KMS-11 (cell line): Measurements from ENCODE around the gene KLK7.

Experiments
- H2AFZ ChIP-seq: fragments of 200-600 bp; sonication (generic); 2 replicates; pipeline ENCODE4 v1.6.1; 2016; ENCODE audit warnings: antibody characterized with exemption, mixed run types, low read depth
- H3K27ac ChIP-seq: fragments of 200-600 bp; sonication (generic); 2 replicates; pipeline ENCODE4 v1.6.1; 2016; ENCODE audit warnings: mild to moderate bottlenecking, mixed run types
- H3K27me3 ChIP-seq: fragments of 200-600 bp; sonication (generic); 2 replicates; pipeline ENCODE4 v1.6.1; 2017; ENCODE audit warnings: mild to moderate bottlenecking, low read depth, mixed run types, moderate library complexity; ENCODE audit not compliant: insufficient read depth
- H3K36me3 ChIP-seq: fragments of 200-600 bp; sonication (generic); 2 replicates; pipeline ENCODE4 v1.6.1; 2017; ENCODE audit warnings: mild to moderate bottlenecking, mixed run types; ENCODE audit not compliant: insufficient read depth
- H3K4me1 ChIP-seq: fragments of 200-600 bp; sonication (generic); 2 replicates; pipeline ENCODE4 v1.6.1; 2016; ENCODE audit warnings: mild to moderate bottlenecking, low read depth, mixed run types; ENCODE audit not compliant: poor library complexity, severe bottlenecking
- H3K4me2 ChIP-seq: fragments of 200-600 bp; sonication (generic); 2 replicates; pipeline ENCODE4 v1.7.0; 2016; ENCODE audit warnings: mild to moderate bottlenecking, mixed run types
- H3K4me3 ChIP-seq: fragments of 200-600 bp; sonication (generic); IDR thresholded peaks from 2 replicates; pipeline ENCODE4 v1.6.1; 2017; ENCODE audit warnings: low read depth, low read length, mixed read lengths; ENCODE audit not compliant: insufficient read depth
- H3K79me2 ChIP-seq: fragments of 200-600 bp; sonication (generic); 2 replicates; pipeline ENCODE4 v1.6.1; 2016; ENCODE audit warnings: low read depth, mixed run types; ENCODE audit not compliant: insufficient read depth
- H3K9ac ChIP-seq: fragments of 200-600 bp; sonication (generic); 2 replicates; pipeline ENCODE4 v1.6.1; 2016; ENCODE audit warnings: mild to moderate bottlenecking, mixed run types
- H4K20me1 ChIP-seq: fragments of 200-600 bp; sonication (generic); 2 replicates; pipeline ENCODE4 v1.6.1; 2016; ENCODE audit warnings: mild to moderate bottlenecking, mixed run types; ENCODE audit not compliant: insufficient read depth
- TF ChIP-seq, protein P1 (sequence below): fragments of 200-600 bp; sonication (generic); conservative IDR thresholded peaks from 2 replicates; pipeline ENCODE4 v1.6.1; 2017; ENCODE audit warnings: low read depth, mild to moderate bottlenecking, antibody characterized with exemption, low read length, moderate library complexity, mixed read lengths

The KLK7 gene

DNA sequence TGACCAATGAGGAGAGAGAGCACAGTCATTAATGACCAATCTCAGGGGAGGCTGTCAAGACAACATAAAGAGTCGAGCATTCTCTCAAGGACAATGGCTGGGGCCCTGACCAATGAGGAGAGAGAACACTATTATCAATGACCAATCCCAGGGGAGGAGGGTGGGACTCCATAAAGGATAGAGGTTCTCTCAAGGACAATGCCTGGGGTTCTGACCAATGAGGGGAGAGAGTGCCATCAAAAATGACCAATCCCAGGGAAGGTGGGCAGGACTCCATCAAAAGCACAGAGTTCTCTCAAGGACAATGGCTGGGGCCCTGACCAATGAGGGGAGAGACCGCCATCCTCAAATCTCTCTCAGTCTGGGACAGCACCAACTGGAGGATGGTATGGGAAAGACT lies 46.0 kb upstream of the KLK7 start:
- no peak overlapping the region for H3K4me3 ChIP-seq
- H3K9ac ChIP-seq: no peak overlapping the region
- H3K27me3 ChIP-seq: no peaks in the 10 kb centered on the region
- no peaks in the 10 kb centered on the region for H4K20me1 ChIP-seq
- H3K79me2 ChIP-seq: no peaks in the 10 kb centered on the region
- H2AFZ ChIP-seq: no peak overlapping the region
- H3K4me2 ChIP-seq: no peak overlapping the region
- H3K4me1 ChIP-seq: no peaks in the 10 kb centered on the region
- H3K36me3 ChIP-seq: no peaks in the 10 kb centered on the region
- TF ChIP-seq, protein P1, sequence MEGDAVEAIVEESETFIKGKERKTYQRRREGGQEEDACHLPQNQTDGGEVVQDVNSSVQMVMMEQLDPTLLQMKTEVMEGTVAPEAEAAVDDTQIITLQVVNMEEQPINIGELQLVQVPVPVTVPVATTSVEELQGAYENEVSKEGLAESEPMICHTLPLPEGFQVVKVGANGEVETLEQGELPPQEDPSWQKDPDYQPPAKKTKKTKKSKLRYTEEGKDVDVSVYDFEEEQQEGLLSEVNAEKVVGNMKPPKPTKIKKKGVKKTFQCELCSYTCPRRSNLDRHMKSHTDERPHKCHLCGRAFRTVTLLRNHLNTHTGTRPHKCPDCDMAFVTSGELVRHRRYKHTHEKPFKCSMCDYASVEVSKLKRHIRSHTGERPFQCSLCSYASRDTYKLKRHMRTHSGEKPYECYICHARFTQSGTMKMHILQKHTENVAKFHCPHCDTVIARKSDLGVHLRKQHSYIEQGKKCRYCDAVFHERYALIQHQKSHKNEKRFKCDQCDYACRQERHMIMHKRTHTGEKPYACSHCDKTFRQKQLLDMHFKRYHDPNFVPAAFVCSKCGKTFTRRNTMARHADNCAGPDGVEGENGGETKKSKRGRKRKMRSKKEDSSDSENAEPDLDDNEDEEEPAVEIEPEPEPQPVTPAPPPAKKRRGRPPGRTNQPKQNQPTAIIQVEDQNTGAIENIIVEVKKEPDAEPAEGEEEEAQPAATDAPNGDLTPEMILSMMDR: no peak
- no peak overlapping the region for H3K27ac ChIP-seq

- no peak overlapping the region for H3K4me2 ChIP-seq
- TF ChIP-seq, protein P1: no peak
- H3K27ac ChIP-seq: no peak overlapping the region
- H3K27me3 ChIP-seq: no peaks in the 10 kb centered on the region
- H4K20me1 ChIP-seq: no peaks in the 10 kb centered on the region
- H3K9ac ChIP-seq: no peak overlapping the region
- H3K4me1 ChIP-seq: no peaks in the 10 kb centered on the region
- H2AFZ ChIP-seq: no peak overlapping the region
- H3K36me3 ChIP-seq: no peaks in the 10 kb centered on the region
- no peaks in the 10 kb centered on the region for H3K79me2 ChIP-seq
- H3K4me3 ChIP-seq: no peak overlapping the region
Observed at GRCh38 chr19:51027873-51028272, 44.2 kb upstream of the KLK7 start.

- no peaks in the 10 kb centered on the region for H3K4me1 ChIP-seq
- H2AFZ ChIP-seq: no peak overlapping the region
- H3K79me2 ChIP-seq: no peaks in the 10 kb centered on the region
- TF ChIP-seq, protein P1: no peak
- H3K27me3 ChIP-seq: no peaks in the 10 kb centered on the region
- H3K4me2 ChIP-seq: no peak overlapping the region
- no peak overlapping the region for H3K27ac ChIP-seq
- no peaks in the 10 kb centered on the region for H4K20me1 ChIP-seq
- H3K9ac ChIP-seq: no peak overlapping the region
- H3K4me3 ChIP-seq: no peak overlapping the region
- H3K36me3 ChIP-seq: no peaks in the 10 kb centered on the region
Observed at GRCh38 chr19:51027126-51027806, 43.5 kb upstream of the KLK7 start.

DNA sequence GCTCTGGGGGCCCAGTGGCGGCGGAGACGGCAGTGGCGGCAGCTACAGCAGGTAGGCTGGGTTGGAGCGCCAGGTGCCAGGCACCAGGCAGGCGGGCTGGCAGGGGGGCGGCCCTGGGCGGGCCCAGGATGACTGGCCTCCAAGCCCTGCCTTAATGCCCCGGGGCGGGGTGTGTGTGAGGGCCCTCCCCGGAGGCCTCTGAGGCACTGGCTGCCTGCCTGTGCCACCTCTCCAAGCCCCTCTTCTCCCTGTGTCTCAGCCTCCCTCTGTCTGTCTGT lies 42.8 kb upstream of the KLK7 start, which contains the start of gene KLK11:
Gene KLK11, minus strand, starts transcription at position 63 of the 278 bp plus-strand sequence. CDS start 985 bp downstream, outside the sequence.
- H3K4me3 ChIP-seq: no peak within 1 kb of the TSS
- TF ChIP-seq, protein P1: no peak
- no peaks in the 10 kb centered on the region for H3K79me2 ChIP-seq
- H3K27me3 ChIP-seq: peaks cover 2% of the 10 kb centered on the region; the same call in 1 of the 2 replicates
- no peak within 1 kb of the TSS for H2AFZ ChIP-seq
- H3K4me2 ChIP-seq: no peak within 1 kb of the TSS
- no peaks in the 10 kb centered on the region for H3K36me3 ChIP-seq
- no peaks in the 10 kb centered on the region for H4K20me1 ChIP-seq
- H3K9ac ChIP-seq: no peak within 1 kb of the TSS
- H3K4me1 ChIP-seq: no peaks in the 10 kb centered on the region
- H3K27ac ChIP-seq: no peak within 1 kb of the TSS
